K562 (cell line): ENCODE results near the gene PLEK2. TPM values are rescaled to one million over a fixed set of nuclear protein-coding genes. Genes with fewer than 3 reads are reported as not detected.

Source experiments
- CBFA2T2 ChIP-seq: fragments of 450-650 bp; conservative IDR thresholded peaks from 2 replicates; pipeline ENCODE4 v1.6.1; 2017; ENCODE audit warnings: mild to moderate bottlenecking
- EHMT2 ChIP-seq: fragments of 450-650 bp; IDR thresholded peaks from 2 replicates; pipeline ENCODE4 v1.6.1; 2018; ENCODE audit warnings: antibody characterized with exemption
- HNRNPK ChIP-seq: fragments of 200-400 bp; formaldehyde crosslinking; IDR thresholded peaks from one replicate; pipeline ENCODE4 v1.6.1; 2018; ENCODE audit warnings: mild to moderate bottlenecking, low read depth, low read length; ENCODE audit not compliant: poor library complexity, severe bottlenecking
- IRF1 ChIP-seq: sonication (generic); formaldehyde crosslinking; IDR thresholded peaks from 2 replicates; pipeline ENCODE4 v1.8.0; 2022; ENCODE audit warnings: missing genetic modification reagents, mild to moderate bottlenecking, borderline replicate concordance
- KDM2B ChIP-seq: fragments of 250-450 bp; sonication (Bioruptor Pico); IDR thresholded peaks from 2 replicates; pipeline ENCODE4 v1.8.0; 2021; ENCODE audit warnings: mild to moderate bottlenecking, moderate library complexity
- NCOR1 ChIP-seq: fragments of 450-650 bp; IDR thresholded peaks from 2 replicates; pipeline ENCODE4 v1.6.1; 2016; ENCODE audit warnings: mild to moderate bottlenecking, moderate library complexity
- PCBP1 ChIP-seq: fragments of 200-400 bp; formaldehyde crosslinking; IDR thresholded peaks from 2 replicates; pipeline ENCODE4 v1.6.1; 2018; ENCODE audit warnings: mild to moderate bottlenecking, low read depth, low read length; ENCODE audit not compliant: poor library complexity, severe bottlenecking
- PREB ChIP-seq: sonication (generic); formaldehyde crosslinking; IDR thresholded peaks from 2 replicates; pipeline ENCODE4 v1.8.1; 2023; ENCODE audit warnings: mild to moderate bottlenecking, missing genetic modification reagents
- REST ChIP-seq, 2 experiments: fragments of 450-650 bp; formaldehyde crosslinking in 1 of 2; IDR thresholded peaks; 2 replicates each; pipeline versions ENCODE4 v1.4.0 to v1.6.1; 2014 to 2020; ENCODE audit warnings: mild to moderate bottlenecking in 2 of 2, borderline replicate concordance in 1 of 2, low read depth in 1 of 2
- RREB1 ChIP-seq: fragments of 250-450 bp; sonication (Bioruptor Pico); IDR thresholded peaks from 2 replicates; pipeline ENCODE4 v1.4.0; 2020
- SMARCA4 ChIP-seq: fragments of 450-650 bp; IDR thresholded peaks from 2 replicates; pipeline ENCODE4 v1.6.1; 2016
- TAL1 ChIP-seq: fragments of 450-650 bp; IDR thresholded peaks from 2 replicates; pipeline ENCODE4 v1.6.1; 2016; ENCODE audit warnings: mild to moderate bottlenecking
- polyA plus RNA-seq, 8 experiments: library from polyadenylated mRNA; depleted of rRNA in 4 of 8; stranded (reverse) in 5 of 8; unstranded in 3 of 8; fragments of >200 nt; fragmentation: Nextera tagmentation in 2 of 8; fragmentation: Illumina TruSeq in 1 of 8; extraction: Ambion mirVana in 2 of 8; extraction: Trizol in 1 of 8; gene quantifications; 2 replicates each; pipeline versions ENCODE4 v1.2.1 to v1.2.3, GENCODE V29; 2011 to 2014; ENCODE audit warnings: inconsistent platforms in 1 of 8, missing spikeins in 1 of 8
- total RNA-seq, 7 experiments: library from RNA; depleted of rRNA in 6 of 7; stranded (reverse); fragments of >200 nt in 6 of 7; fragmentation: Illumina TruSeq in 2 of 7; extraction: Trizol in 2 of 7; gene quantifications; 2 replicates each; pipeline versions ENCODE4 v1.2.1 to v1.2.3, GENCODE V29; 2011 to 2021; ENCODE audit warnings: low replicate concordance in 1 of 7

The PLEK2 gene
- total and polyA plus RNA-seq, 9 of the 15 experiments (the other 6 are each of a cell fraction or from before 2014, with no cell fraction given), result not detected

- no peak for TF ChIP-seq RREB1
- TF ChIP-seq IRF1 (CRISPR knock-in tag), result no peak
- 0 out of 2 replicates have a peak, but pooled peaks have one; percentile 28 for TF ChIP-seq NCOR1
- TF ChIP-seq REST (IDR thresholded peaks at IDR 0.05; ENCODE audit: borderline replicate concordance), result no peak
- no peak for TF ChIP-seq REST (CRISPR knock-in tag; IDR thresholded peaks at IDR 0.05; ENCODE audit: low read depth)
- TF ChIP-seq PCBP1, result no peak
- peak; percentile 46; the same call in 1 of the 2 replicates for TF ChIP-seq TAL1
- peak; percentile 18; the same call in 1 of the 2 replicates for TF ChIP-seq CBFA2T2
- TF ChIP-seq PREB (CRISPR knock-in tag), result no peak
- TF ChIP-seq KDM2B (CRISPR knock-in tag), result no peak
- no peak for TF ChIP-seq SMARCA4
- no peak for TF ChIP-seq HNRNPK
- no peak for TF ChIP-seq EHMT2
These were observed 22.7 kb downstream of the PLEK2 start (continued) for GRCh38 chr14:67389275-67389674.
